HUES48 (cell line): ENCODE results near the gene TPRN.

Experiments used
- H3K27ac ChIP-seq: one replicate; pipeline ENCODE4 v1.7.0; 2013; ENCODE audit warnings: low read depth, low read length, inconsistent platforms
- H3K27me3 ChIP-seq: 2 replicates; pipeline ENCODE4 v1.6.1; 2013; ENCODE audit warnings: mild to moderate bottlenecking, low read length; ENCODE audit not compliant: control insufficient read depth, insufficient read depth
- H3K36me3 ChIP-seq: 2 replicates; pipeline ENCODE4 v1.6.1; 2013; ENCODE audit warnings: low read length; ENCODE audit not compliant: control insufficient read depth, insufficient read depth
- H3K4me1 ChIP-seq: 2 replicates; pipeline ENCODE4 v1.6.1; 2013; ENCODE audit warnings: mild to moderate bottlenecking, low read length; ENCODE audit not compliant: control insufficient read depth, insufficient read depth
- H3K4me3 ChIP-seq: 2 replicates; pipeline ENCODE4 v1.5.1; 2013; ENCODE audit warnings: mild to moderate bottlenecking, low read depth, low read length
- H3K9ac ChIP-seq: 2 replicates; pipeline ENCODE4 v1.6.1; 2013; ENCODE audit warnings: mild to moderate bottlenecking, low read depth, low read length, moderate library complexity
- H3K9me3 ChIP-seq: 2 replicates; pipeline ENCODE4 v1.6.1; 2013; ENCODE audit warnings: low read length; ENCODE audit not compliant: control insufficient read depth, insufficient read depth

Gene TPRN

GRCh38 chr9:137227853-137228505, 27.4 kb upstream of the TPRN start:
- H3K9ac ChIP-seq = no peak overlapping the region
- no peaks in the 10 kb centered on the region for H3K9me3 ChIP-seq
- H3K27ac ChIP-seq = no peak overlapping the region
- H3K27me3 ChIP-seq = no peaks in the 10 kb centered on the region
- H3K36me3 ChIP-seq = no peaks in the 10 kb centered on the region
- H3K4me1 ChIP-seq = peaks cover 3% of the 10 kb centered on the region; the same call in 1 of the 2 replicates
- no peak overlapping the region for H3K4me3 ChIP-seq

GRCh38 chr9:137227054-137227852, 26.7 kb upstream of the TPRN start, which contains the start of gene RNF224:
Gene RNF224, plus strand, starts transcription at chr9:137227502. Its CDS starts 834 bp downstream, at chr9:137228336.
- no peak within 1 kb of the TSS for H3K9ac ChIP-seq

GRCh38 chr9:137226338-137227053, 26.0 kb upstream of the TPRN start:
- no peak overlapping the region for H3K27ac ChIP-seq
- H3K27me3 ChIP-seq = peaks cover 5% of the 10 kb centered on the region
- H3K9ac ChIP-seq = no peak overlapping the region

More at GRCh38 chr9:137227054-137227852, 26.7 kb upstream of the TPRN start, which contains the start of gene RNF224:
- H3K27ac ChIP-seq = no peak within 1 kb of the TSS
- H3K4me3 ChIP-seq = no peak within 1 kb of the TSS
- no peaks in the 10 kb centered on the region for H3K36me3 ChIP-seq
- peaks cover 3% of the 10 kb centered on the region; the same call in 1 of the 2 replicates for H3K4me1 ChIP-seq
- H3K27me3 ChIP-seq = peaks cover 5% of the 10 kb centered on the region
- no peaks in the 10 kb centered on the region for H3K9me3 ChIP-seq

GRCh38 chr9:137225699-137226331, 25.3 kb upstream of the TPRN start:
- H3K4me1 ChIP-seq = peaks cover 3% of the 10 kb centered on the region; the same call in 1 of the 2 replicates
- no peaks in the 10 kb centered on the region for H3K9me3 ChIP-seq
- H3K4me3 ChIP-seq = no peak overlapping the region
- no peak overlapping the region for H3K27ac ChIP-seq
- no peak overlapping the region for H3K9ac ChIP-seq
- H3K36me3 ChIP-seq = no peaks in the 10 kb centered on the region
- H3K27me3 ChIP-seq = peaks cover 5% of the 10 kb centered on the region

More at GRCh38 chr9:137226338-137227053, 26.0 kb upstream of the TPRN start:
- H3K4me1 ChIP-seq = peaks cover 3% of the 10 kb centered on the region; the same call in 1 of the 2 replicates
- no peak overlapping the region for H3K4me3 ChIP-seq
- H3K9me3 ChIP-seq = no peaks in the 10 kb centered on the region
- no peaks in the 10 kb centered on the region for H3K36me3 ChIP-seq

- peaks cover 3% of the 10 kb centered on the region; the same call in 1 of the 2 replicates for H3K4me1 ChIP-seq
- H3K27ac ChIP-seq = peak within 1 kb of the TSS; percentile 83
- peaks cover 5% of the 10 kb centered on the region for H3K27me3 ChIP-seq
- peak within 1 kb of the TSS; percentile 70 for H3K9ac ChIP-seq
- H3K4me3 ChIP-seq = peak within 1 kb of the TSS; percentile 94
- no peaks in the 10 kb centered on the region for H3K36me3 ChIP-seq
- H3K9me3 ChIP-seq = no peaks in the 10 kb centered on the region
These were observed 24.5 kb upstream of the TPRN start, which contains the start of gene CYSRT1 for GRCh38 chr9:137224830-137225694. Gene CYSRT1, plus strand, starts transcription at chr9:137225174. Its CDS starts 448 bp downstream, at chr9:137225622.

GRCh38 chr9:137223078-137223970, 22.8 kb upstream of the TPRN start:
- peaks cover 5% of the 10 kb centered on the region for H3K27me3 ChIP-seq
- peak overlapping the region; percentile 94 for H3K4me3 ChIP-seq
- no peaks in the 10 kb centered on the region; the same call in 1 of the 2 replicates for H3K36me3 ChIP-seq
- H3K27ac ChIP-seq = peak overlapping the region; percentile 83
- peaks cover 3% of the 10 kb centered on the region; the same call in 1 of the 2 replicates for H3K4me1 ChIP-seq
- H3K9me3 ChIP-seq = no peaks in the 10 kb centered on the region
- peak overlapping the region; percentile 70 for H3K9ac ChIP-seq

- Histone ChIP-seq H3K27ac (no peak within 1 kb of the TSS), H3K36me3 (no peaks in the 10 kb centered on the region; the same call in 1 of the 2 replicates), H3K9ac (no peak within 1 kb of the TSS; the same call in 1 of the 2 replicates), H3K9me3 (no peaks in the 10 kb centered on the region), H3K4me1 (peaks cover 3% of the 10 kb centered on the region; the same call in 1 of the 2 replicates), H3K4me3 (peak within 1 kb of the TSS; percentile 94), H3K27me3 (peaks cover 5% of the 10 kb centered on the region)
These were observed 21.9 kb upstream of the TPRN start, which contains the start of gene RNF208 for GRCh38 chr9:137222190-137223077. Gene RNF208, minus strand, starts transcription at chr9:137222240. Its CDS starts 1,028 bp downstream, at chr9:137221212.

- no peaks in the 10 kb centered on the region for H3K9me3 ChIP-seq
- peaks cover 3% of the 10 kb centered on the region; the same call in 1 of the 2 replicates for H3K4me1 ChIP-seq
- no peak overlapping the region; the same call in 1 of the 2 replicates for H3K9ac ChIP-seq
- peaks cover 5% of the 10 kb centered on the region for H3K27me3 ChIP-seq
- no peak overlapping the region for H3K27ac ChIP-seq
- peak overlapping the region; percentile 55 for H3K4me3 ChIP-seq
- H3K36me3 ChIP-seq = peaks cover 1% of the 10 kb centered on the region; the same call in 1 of the 2 replicates
These were observed 21.1 kb upstream of the TPRN start for GRCh38 chr9:137221506-137222111.
